ENCODE results near the gene CHTF8. TPM values are rescaled to one million over a fixed set of nuclear protein-coding genes. Genes with fewer than 3 reads are reported as not detected.

The CHTF8 gene
- total RNA-seq, 1 donor from 2014 or later, result 83.1 TPM

GRCh38 chr16:69071036-69071435 is 61.4 kb downstream of the CHTF8 start:
- H3K4me1 Mint-ChIP-seq (ENCODE audit: low read depth), result peaks cover 18% of the 10 kb centered on the region
- no peaks in the 10 kb centered on the region for H3K36me3 Mint-ChIP-seq (ENCODE audit: low read depth)
- H3K4me3 Mint-ChIP-seq (ENCODE audit: unreplicated experiment), result no peak overlapping the region
- H3K27ac Mint-ChIP-seq (ENCODE audit: unreplicated experiment), result no peak overlapping the region
- DNase-seq (ENCODE audit: low spot score), result no peak
- TF ChIP-seq CTCF (IDR thresholded peaks at IDR 0.05), result no peak
- no peaks in the 10 kb centered on the region for H3K27me3 Mint-ChIP-seq (ENCODE audit: low read depth)
- no peaks in the 10 kb centered on the region for H3K9me3 Mint-ChIP-seq (ENCODE audit: low read depth)

- Mint-ChIP-seq H3K4me1 (ENCODE audit: low read depth) (peaks cover 31% of the 10 kb centered on the region), H3K4me3 (ENCODE audit: unreplicated experiment) (no peak overlapping the region), H3K36me3 (ENCODE audit: low read depth) (no peaks in the 10 kb centered on the region), H3K27me3 (ENCODE audit: low read depth) (no peaks in the 10 kb centered on the region), H3K9me3 (ENCODE audit: low read depth) (no peaks in the 10 kb centered on the region), H3K27ac (ENCODE audit: unreplicated experiment) (no peak overlapping the region)
- no peak for TF ChIP-seq CTCF (IDR thresholded peaks at IDR 0.05)
- DNase-seq (ENCODE audit: low spot score), result no peak
Observed at GRCh38 chr16:69069504-69069903, 62.9 kb downstream of the CHTF8 start.

Other genes starting within 250 kb of the CHTF8 start
- 0.92 to 1.5 TPM (median 1.4 TPM) in 3 replicates for gene HAS3, start 26.9 kb downstream of the CHTF8 start, total RNA-seq
- gene UTP4, start 61 bp upstream of the CHTF8 start, total RNA-seq, result 37.2 to 46.0 TPM (median 41.7 TPM) in 3 replicates
- 38.4 to 49.5 TPM (median 49.1 TPM) in 3 replicates for gene SNTB2, start 54.6 kb upstream of the CHTF8 start, total RNA-seq
- gene VPS4A, start 178.8 kb upstream of the CHTF8 start, total RNA-seq, result 27.3 to 30.5 TPM (median 29.2 TPM) in 3 replicates
- gene PDF, start 198.0 kb upstream of the CHTF8 start, total RNA-seq, result 11.5 to 16.2 TPM (median 15.3 TPM) in 3 replicates
- 34.1 to 45.7 TPM (median 36.8 TPM) in 3 replicates for gene COG8, start 207.0 kb upstream of the CHTF8 start, total RNA-seq
- 17.2 to 28.8 TPM (median 18.6 TPM) in 3 replicates for gene NIP7, start 207.2 kb upstream of the CHTF8 start, total RNA-seq
- 0.38 to 0.65 TPM (median 0.55 TPM) in 3 replicates for gene TMED6, start 219.2 kb upstream of the CHTF8 start, total RNA-seq

Measured in chondrocyte (in vitro differentiated cells).